ENCODE results near the gene LRRC4C. TPM values are rescaled to one million over a fixed set of nuclear protein-coding genes. Genes with fewer than 3 reads are reported as not detected.

The LRRC4C gene
- total and polyA plus RNA-seq, 2 donors (not counting 3 experiments of a cell fraction or from before 2014, with no cell fraction given) = not detected

DNA sequence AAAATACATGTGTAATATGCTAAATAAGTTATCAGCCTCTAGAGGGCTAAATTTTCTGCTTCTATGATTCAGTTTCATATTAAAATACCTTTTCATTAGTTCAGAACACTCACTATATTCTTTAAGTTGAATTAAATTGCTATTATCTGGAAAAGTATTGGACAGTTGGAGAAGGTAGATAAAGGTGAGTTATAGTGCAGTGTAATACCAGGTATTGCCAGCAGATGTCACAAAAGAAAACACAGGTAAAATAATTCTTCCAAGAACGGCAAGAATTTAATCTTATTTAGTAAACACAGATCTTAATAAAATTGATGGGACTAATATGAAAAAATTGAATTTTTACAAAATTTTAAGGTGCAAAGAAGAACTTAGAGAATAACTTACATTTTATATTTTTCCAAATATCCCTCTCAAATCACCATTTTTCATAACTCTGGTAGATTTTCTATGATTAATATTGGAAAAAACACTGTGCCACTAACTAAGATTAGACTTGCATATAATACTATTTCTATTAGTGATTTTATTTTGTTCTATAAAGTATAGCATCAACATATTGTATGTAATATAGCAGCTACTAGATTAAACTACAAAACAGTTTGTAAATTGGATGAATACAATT, 1.7 kb upstream of the LRRC4C start:
- H3K36me3 ChIP-seq (ENCODE audit: control insufficient read depth in 2 of 2, extremely low read depth in 1 of 2, insufficient read depth in 2 of 2, low read length in 2 of 2) = no peaks in the 10 kb centered on the region
- POLR2A ChIA-PET = no interaction called here
- DNase-seq (ENCODE audit: low read depth, low spot score) = peak; percentile 16

GRCh38 chr11:41458641-41459040, 811 bp downstream of the LRRC4C start:
- intact Hi-C loops (cut with micrococcal nuclease) (no loop called here), dilution Hi-C loops (cut with MboI; ENCODE audit: extremely low pct_ligation_motif_present, low sequenced_read_pairs) (no loop called here)
- FAIRE-seq = no peak

More for the DNA sequence above, 1.7 kb upstream of the LRRC4C start:
- no TSS peak for BruUV-seq (replicated peaks)
- Histone ChIP-seq H3K4me3 (replicated peaks in 1 of 3; ENCODE audit: insufficient read depth in 1 of 3, low read depth in 1 of 3, low read length in 3 of 3) (no peak overlapping the region), H3K4me1 (ENCODE audit: control insufficient read depth, extremely low read depth, insufficient read depth, low read length) (no peaks in the 10 kb centered on the region), H3K9me3 (replicated peaks; ENCODE audit: control insufficient read depth, insufficient read depth, low read length) (no peaks in the 10 kb centered on the region), H2AFZ (ENCODE audit: low read depth, low read length) (no peak overlapping the region), H4K20me1 (replicated peaks; ENCODE audit: control insufficient read depth, extremely low read depth, insufficient read depth, low read length) (no peaks in the 10 kb centered on the region), H3K27ac (ENCODE audit: insufficient read depth, low read depth, low read length) (no peak overlapping the region), H3K9ac (replicated peaks; ENCODE audit: extremely low read depth, insufficient read depth, low read length) (no peak overlapping the region), H3K27me3 (ENCODE audit: control insufficient read depth in 2 of 2, insufficient read depth in 2 of 2, low read length in 2 of 2) (peaks cover 0 to 2% of the 10 kb centered on the region in 2 experiments), H3K79me2 (ENCODE audit: control insufficient read depth, insufficient read depth, low read length) (no peaks in the 10 kb centered on the region), H3K4me2 (ENCODE audit: insufficient read depth, low read length) (no peak overlapping the region), H3K9me1 (replicated peaks; ENCODE audit: control insufficient read depth, extremely low read depth, insufficient read depth, low read length) (no peaks in the 10 kb centered on the region)
- dilution Hi-C loops (cut with MboI; ENCODE audit: extremely low pct_ligation_motif_present, low sequenced_read_pairs) = no loop called here
- intact Hi-C loops (cut with micrococcal nuclease) = loop anchor here (1.0 kb wide), 1 partner anchor 1063 kb away; no protein-coding TSS in a partner anchor
- CTCF ChIA-PET = interaction anchor here (0.9 to 1.6 kb wide), 3 partner anchors 1063 to 1822 kb away, joined by 4 to 26 read pairs (median 11); no protein-coding TSS in a partner anchor
- TF ChIP-seq, protein P1, sequence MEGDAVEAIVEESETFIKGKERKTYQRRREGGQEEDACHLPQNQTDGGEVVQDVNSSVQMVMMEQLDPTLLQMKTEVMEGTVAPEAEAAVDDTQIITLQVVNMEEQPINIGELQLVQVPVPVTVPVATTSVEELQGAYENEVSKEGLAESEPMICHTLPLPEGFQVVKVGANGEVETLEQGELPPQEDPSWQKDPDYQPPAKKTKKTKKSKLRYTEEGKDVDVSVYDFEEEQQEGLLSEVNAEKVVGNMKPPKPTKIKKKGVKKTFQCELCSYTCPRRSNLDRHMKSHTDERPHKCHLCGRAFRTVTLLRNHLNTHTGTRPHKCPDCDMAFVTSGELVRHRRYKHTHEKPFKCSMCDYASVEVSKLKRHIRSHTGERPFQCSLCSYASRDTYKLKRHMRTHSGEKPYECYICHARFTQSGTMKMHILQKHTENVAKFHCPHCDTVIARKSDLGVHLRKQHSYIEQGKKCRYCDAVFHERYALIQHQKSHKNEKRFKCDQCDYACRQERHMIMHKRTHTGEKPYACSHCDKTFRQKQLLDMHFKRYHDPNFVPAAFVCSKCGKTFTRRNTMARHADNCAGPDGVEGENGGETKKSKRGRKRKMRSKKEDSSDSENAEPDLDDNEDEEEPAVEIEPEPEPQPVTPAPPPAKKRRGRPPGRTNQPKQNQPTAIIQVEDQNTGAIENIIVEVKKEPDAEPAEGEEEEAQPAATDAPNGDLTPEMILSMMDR (IDR thresholded peaks at IDR 0.05; ENCODE audit: extremely low read depth in 1 of 2, insufficient read depth in 1 of 2, low read depth in 1 of 2, low read length in 2 of 2) = peak; percentile 16 to 37
- TF ChIP-seq GATA2 (IDR thresholded peaks at IDR 0.05; ENCODE audit: insufficient read depth, insufficient read length, low read depth, low read length) = no peak
- FAIRE-seq = no peak

More at GRCh38 chr11:41458641-41459040, 811 bp downstream of the LRRC4C start:
- H3K79me2 ChIP-seq (ENCODE audit: control insufficient read depth, insufficient read depth, low read length) = no peaks in the 10 kb centered on the region
- H3K4me1 ChIP-seq (ENCODE audit: control insufficient read depth, extremely low read depth, insufficient read depth, low read length) = no peaks in the 10 kb centered on the region
- H3K4me3 ChIP-seq (replicated peaks in 1 of 3; ENCODE audit: insufficient read depth in 1 of 3, low read depth in 1 of 3, low read length in 3 of 3) = no peak overlapping the region
- no peaks in the 10 kb centered on the region for H3K9me1 ChIP-seq (replicated peaks; ENCODE audit: control insufficient read depth, extremely low read depth, insufficient read depth, low read length)
- no peak for DNase-seq (ENCODE audit: low read depth, low spot score)
- H2AFZ ChIP-seq (ENCODE audit: low read depth, low read length) = no peak overlapping the region
- no peak overlapping the region for H3K9ac ChIP-seq (replicated peaks; ENCODE audit: extremely low read depth, insufficient read depth, low read length)
- ChIA-PET POLR2A (no interaction called here), CTCF (no interaction called here)
- H4K20me1 ChIP-seq (replicated peaks; ENCODE audit: control insufficient read depth, extremely low read depth, insufficient read depth, low read length) = no peaks in the 10 kb centered on the region
- no peaks in the 10 kb centered on the region for H3K36me3 ChIP-seq (ENCODE audit: control insufficient read depth in 2 of 2, extremely low read depth in 1 of 2, insufficient read depth in 2 of 2, low read length in 2 of 2)
- H3K9me3 ChIP-seq (replicated peaks; ENCODE audit: control insufficient read depth, insufficient read depth, low read length) = no peaks in the 10 kb centered on the region
- H3K27ac ChIP-seq (ENCODE audit: insufficient read depth, low read depth, low read length) = no peak overlapping the region
- BruUV-seq (replicated peaks) = no TSS peak
- peaks cover 0 to 2% of the 10 kb centered on the region in 2 experiments for H3K27me3 ChIP-seq (ENCODE audit: control insufficient read depth in 2 of 2, insufficient read depth in 2 of 2, low read length in 2 of 2)
- TF ChIP-seq JUN (IDR thresholded peaks at IDR 0.05; ENCODE audit: borderline replicate concordance, insufficient read depth, insufficient read length, low read depth) (no peak), FOS (IDR thresholded peaks at IDR 0.05; ENCODE audit: borderline replicate concordance, insufficient read depth, low read length) (no peak)
- no peak overlapping the region for H3K4me2 ChIP-seq (ENCODE audit: insufficient read depth, low read length)

All from endothelial cell of umbilical vein (primary cell).